GM12875 (cell line): ENCODE results near the gene PDXDC1.
"Not testable (repeated sequence)": the region's sequence is repeated elsewhere in the genome, so short reads cannot be mapped to it uniquely, and the experiment has no call there.

Source experiments
- H3K4me3 ChIP-seq: one replicate; pipeline ENCODE4 v1.5.1; 2011; ENCODE audit warnings: low read depth, low read length, control low read depth
- TF ChIP-seq, protein P1 (sequence below): IDR thresholded peaks from 2 replicates; pipeline ENCODE4 v1.5.1; 2011; ENCODE audit warnings: low read depth, mild to moderate bottlenecking, control low read depth, inconsistent platforms, low read length, moderate library complexity, borderline replicate concordance; ENCODE audit not compliant: insufficient read depth

PDXDC1 gene

GRCh38 chr16:14958323-14958600, 16.6 kb upstream of the PDXDC1 start:
- TF ChIP-seq, protein P1, sequence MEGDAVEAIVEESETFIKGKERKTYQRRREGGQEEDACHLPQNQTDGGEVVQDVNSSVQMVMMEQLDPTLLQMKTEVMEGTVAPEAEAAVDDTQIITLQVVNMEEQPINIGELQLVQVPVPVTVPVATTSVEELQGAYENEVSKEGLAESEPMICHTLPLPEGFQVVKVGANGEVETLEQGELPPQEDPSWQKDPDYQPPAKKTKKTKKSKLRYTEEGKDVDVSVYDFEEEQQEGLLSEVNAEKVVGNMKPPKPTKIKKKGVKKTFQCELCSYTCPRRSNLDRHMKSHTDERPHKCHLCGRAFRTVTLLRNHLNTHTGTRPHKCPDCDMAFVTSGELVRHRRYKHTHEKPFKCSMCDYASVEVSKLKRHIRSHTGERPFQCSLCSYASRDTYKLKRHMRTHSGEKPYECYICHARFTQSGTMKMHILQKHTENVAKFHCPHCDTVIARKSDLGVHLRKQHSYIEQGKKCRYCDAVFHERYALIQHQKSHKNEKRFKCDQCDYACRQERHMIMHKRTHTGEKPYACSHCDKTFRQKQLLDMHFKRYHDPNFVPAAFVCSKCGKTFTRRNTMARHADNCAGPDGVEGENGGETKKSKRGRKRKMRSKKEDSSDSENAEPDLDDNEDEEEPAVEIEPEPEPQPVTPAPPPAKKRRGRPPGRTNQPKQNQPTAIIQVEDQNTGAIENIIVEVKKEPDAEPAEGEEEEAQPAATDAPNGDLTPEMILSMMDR, result no peak
- H3K4me3 ChIP-seq, result no peak overlapping the region

- no peak overlapping the region for H3K4me3 ChIP-seq
- TF ChIP-seq, protein P1, result no peak
These were observed 15.9 kb upstream of the PDXDC1 start for GRCh38 chr16:14958970-14959369.

GRCh38 chr16:14961405-14962186, 13.2 kb upstream of the PDXDC1 start:
- TF ChIP-seq, protein P1, result no peak
- H3K4me3 ChIP-seq, result no peak overlapping the region

- no peak overlapping the region for H3K4me3 ChIP-seq
- TF ChIP-seq, protein P1, result no peak
These were observed 11.3 kb upstream of the PDXDC1 start for GRCh38 chr16:14963281-14964173.

- H3K4me3 ChIP-seq, result no peak overlapping the region
- TF ChIP-seq, protein P1, result no peak
These were observed 9.5 kb upstream of the PDXDC1 start for GRCh38 chr16:14965328-14965727.

DNA sequence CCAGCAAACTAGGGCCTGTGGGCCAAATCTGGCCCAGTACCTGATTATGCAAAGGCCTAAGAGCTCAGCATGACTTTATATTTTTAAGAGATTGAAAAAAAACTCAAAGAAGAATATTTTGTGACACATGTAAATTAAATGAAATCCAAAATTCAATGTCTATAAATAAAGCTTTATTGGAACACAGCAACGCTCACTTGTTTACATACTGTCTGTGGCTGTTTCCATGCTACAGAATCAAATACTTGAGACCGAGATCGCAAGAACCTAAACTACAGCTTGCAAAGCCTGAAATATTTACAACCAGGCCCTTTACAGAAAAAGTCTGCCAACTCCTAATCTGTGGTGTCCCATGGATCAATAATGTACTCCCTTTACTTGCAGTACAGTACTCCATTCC, 5.0 kb upstream of the PDXDC1 start:
- not testable (repeated sequence) for H3K4me3 ChIP-seq

DNA sequence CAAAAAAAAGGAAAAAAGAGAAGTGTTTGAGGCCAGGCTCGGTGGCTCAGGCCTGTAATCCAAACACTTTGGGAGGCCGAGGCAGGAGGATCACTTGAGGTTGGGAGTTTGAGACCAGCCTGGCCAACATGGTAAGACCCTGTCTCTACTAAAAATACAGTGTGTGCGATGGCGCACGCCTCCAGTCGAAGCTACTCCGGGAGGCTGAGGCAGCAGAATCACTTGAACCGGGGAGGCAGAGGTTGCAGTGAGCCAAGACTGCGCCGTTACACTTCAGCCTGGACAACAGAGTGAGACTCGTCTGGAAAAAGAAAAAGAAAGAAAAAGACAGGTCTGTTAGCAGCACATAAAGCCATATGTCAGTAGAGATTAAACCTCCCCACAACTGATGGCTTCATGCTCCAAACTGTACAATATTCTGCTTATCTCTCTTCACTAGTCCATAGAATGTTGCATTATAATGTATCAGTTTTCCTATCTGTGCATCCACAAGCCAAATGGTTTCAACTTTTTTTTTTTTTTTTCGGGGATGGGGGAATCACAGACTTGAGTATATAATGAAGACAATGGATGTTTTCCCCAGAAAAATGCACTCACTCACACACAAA, 3.1 kb upstream of the PDXDC1 start:
- H3K4me3 ChIP-seq, result not testable (repeated sequence)

GRCh38 chr16:14973785-14974322, 972 bp upstream of the PDXDC1 start:
- not testable (repeated sequence) for H3K4me3 ChIP-seq

GRCh38 chr16:14974331-14974655, 533 bp upstream of the PDXDC1 start:
- peak overlapping the region; percentile 96 for H3K4me3 ChIP-seq

DNA sequence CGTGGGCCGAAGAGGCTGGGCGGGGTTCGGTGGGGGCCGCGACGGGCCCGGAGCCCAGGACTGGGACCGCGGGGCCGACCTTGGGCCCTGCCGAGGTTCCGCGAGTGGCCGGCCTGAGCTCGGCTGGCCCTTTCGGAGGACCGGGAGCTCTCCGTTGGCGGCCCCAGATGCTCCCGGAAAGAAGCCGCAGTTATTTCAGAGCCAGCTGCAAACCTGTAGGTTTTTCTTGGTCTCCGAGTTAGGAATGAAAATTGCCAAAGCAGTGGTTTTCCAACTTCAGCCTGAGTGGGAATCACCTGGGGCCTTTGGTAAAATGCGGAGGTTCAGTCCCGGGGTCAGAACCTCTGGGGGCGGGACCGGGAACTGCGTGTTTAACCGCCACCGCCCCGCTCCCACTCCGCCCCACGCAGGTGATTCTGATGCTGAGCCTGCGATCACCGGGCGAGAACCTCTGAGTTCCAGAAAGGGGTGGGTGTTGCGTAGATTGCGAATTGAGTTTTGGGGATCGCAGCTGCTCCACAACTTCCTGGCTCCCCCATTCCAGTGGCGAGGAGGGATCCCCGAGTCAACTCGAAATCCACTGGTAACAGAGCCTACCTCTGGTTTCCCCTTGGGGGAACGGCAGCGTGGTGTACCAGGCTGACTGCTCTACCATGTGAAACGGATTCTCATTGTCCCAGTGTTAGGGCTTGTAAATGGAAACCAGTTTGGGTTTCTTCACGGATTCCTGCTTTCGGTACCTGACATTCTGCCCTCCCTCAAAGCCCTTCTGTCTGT, 780 bp downstream of the PDXDC1 start:
- H3K4me3 ChIP-seq, result peak overlapping the region; percentile 96

GRCh38 chr16:14976971-14977736, 2.3 kb downstream of the PDXDC1 start:
- H3K4me3 ChIP-seq, result not testable (repeated sequence)
